Stimulated activated CD8-positive, alpha-beta memory T cell treated with anti-CD3 and anti-CD28 coated beads, Interleukin-7, amount 100 ng/mL, for 4 hours (primary cell): ENCODE measurements around the gene ATP8A2.
"Not testable (repeated sequence)": the region's sequence is repeated elsewhere in the genome, so short reads cannot be mapped to it uniquely, and the experiment has no call there.

Experiments used
- DNase-seq, 2 donors: peaks; one replicate each; pipeline ENCODE4 v3.0.0-alpha.2; 2020; ENCODE audit warnings: low read depth in 2 of 2

Gene ATP8A2

GRCh38 chr13:25462301-25463125 is 90.7 kb downstream of the ATP8A2 start:
- DNase-seq: no peak

- DNase-seq: no peak
Measured at GRCh38 chr13:25463496-25463895, 91.7 kb downstream of the ATP8A2 start.

DNA sequence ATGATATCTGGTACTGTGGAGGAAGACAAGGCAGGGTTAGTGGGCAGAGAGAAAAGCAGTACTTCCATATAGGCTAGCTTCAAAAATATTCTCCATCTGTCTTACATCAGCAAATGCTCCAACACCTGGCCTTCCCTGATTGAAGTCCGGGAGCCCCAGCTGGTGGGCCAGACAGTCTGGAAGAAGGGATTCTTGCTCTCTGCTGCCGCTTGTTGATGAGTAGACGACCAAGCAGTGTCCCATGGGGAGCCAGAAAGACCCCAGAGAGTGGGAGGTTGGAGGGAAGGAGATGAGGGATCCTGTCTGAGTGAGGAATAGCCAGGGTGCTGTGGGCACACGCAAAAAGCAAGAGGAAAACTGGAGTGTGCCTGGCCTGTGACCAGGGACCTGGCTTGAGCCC is 95.1 kb downstream of the ATP8A2 start:
- no peak for DNase-seq

DNA sequence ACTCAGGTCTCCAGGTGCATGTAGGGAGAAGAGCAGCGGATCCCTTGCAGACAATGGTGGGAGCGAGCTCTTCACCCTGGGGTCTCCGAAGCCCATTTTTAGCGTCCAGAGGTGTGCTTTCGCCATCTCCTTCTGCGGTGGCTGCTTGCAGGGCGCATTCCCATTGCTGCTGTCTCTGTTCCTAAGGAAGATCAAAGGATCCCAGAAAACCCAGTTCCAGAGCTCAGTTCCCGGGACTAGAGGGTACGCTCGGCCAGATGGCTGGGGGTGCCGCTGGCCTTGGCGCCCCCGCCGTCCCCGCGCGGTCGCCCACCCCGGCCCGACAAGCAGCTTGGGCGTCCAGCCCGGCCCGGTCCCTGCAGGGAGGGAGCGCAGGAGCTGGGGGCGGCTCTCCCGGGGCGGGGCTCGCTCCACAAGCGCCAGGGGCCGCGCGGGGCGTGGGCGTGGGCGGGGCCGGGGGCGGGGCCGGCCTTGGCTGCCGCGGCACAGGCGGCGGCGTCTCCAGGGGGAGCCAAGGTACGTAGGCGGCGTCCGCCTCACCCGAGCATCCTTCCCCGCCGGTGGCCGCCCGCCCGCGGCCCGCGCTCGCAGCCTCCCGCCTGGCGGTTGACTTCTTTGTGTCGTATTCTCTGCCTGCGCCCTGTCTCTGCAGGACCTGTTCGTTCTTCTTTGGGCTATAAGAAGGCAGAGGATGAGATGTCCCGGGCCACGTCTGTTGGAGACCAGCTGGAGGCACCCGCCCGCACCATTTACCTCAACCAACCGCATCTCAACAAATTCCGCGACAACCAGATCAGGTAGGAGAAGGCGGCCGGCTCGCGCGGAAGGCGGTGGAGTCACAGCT is 96.8 kb downstream of the ATP8A2 start:
- DNase-seq: peak in 1 of 2 donors; percentile 1

DNA sequence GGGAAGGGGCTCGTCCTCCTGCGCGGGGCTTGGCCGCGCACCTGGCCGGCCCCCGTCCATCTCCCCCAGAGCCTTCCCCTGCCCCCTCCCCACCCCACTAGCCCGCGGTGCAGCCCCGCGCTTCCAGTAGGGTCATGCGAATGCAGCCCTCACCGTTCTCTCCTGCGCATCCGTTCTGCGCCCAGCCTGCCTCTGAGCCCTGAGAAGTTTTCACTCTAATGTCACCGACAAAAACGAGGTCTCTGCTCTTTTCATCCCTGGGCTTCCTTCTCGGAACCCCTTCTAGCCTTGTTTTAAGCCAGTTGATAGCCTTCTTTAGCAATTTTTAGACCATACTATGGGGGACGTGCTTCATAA is 97.4 kb downstream of the ATP8A2 start:
- no peak for DNase-seq

GRCh38 chr13:25473864-25474263 is 102.1 kb downstream of the ATP8A2 start:
- DNase-seq: no peak

DNA sequence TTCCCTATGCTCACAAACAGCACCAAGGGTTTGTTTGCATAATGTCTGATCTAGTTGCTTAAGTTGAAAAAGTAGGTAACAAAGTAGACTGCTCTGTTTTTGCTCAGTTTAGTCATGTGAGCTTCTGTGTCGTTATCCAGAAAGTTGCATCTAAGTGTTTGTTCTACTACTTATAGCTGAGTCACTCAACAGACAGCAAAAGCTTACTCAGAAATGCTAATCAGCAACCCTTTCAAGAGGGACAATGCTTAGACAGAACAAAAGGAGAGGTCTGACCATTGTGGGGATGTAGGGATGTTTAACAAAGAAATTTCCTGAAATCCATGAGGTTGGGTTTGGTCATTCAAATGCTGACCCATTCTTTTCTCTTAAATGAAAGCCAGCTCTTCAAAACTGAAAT is 106.4 kb downstream of the ATP8A2 start:
- no peak for DNase-seq

- no peak for DNase-seq
Measured at GRCh38 chr13:25489238-25489637, 117.5 kb downstream of the ATP8A2 start.

GRCh38 chr13:25490236-25490635 is 118.5 kb downstream of the ATP8A2 start:
- no peak for DNase-seq

DNA sequence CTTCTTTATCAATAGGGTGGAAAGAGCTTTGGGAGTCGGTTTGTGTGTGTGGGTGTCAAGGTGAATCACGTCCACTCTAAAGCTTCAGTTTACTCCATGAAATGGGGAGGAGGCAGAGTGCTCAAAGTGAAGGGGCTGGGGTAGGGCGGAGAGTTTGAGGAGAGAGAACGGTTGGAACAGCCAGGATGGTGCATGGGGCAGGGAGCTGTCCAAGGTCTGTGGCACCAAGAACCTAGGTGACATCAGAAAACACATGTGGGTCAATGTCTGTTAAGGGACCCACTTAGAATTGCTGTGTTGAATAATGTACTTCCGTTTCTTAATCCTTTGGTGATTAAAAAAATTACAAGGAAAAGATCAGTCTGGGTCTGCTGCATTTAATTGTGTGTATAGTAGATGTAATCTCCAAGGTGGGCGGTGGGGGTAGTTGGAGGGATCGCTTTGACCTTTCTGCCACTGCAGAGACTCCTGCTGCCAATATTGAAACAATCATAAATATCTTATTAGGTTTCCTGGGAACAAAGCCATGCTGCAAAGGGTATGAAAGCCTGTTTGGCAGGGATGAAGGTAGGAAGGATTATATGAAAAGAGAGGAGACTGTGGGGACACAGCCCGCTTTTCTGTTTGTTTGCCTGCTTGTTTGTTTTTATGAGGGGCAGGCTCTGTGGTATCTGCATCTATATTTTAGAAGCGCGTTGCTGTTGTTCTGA is 122.3 kb downstream of the ATP8A2 start:
- DNase-seq: no peak

- DNase-seq: no peak
Measured at GRCh38 chr13:25494698-25495411, 123.1 kb downstream of the ATP8A2 start.

DNA sequence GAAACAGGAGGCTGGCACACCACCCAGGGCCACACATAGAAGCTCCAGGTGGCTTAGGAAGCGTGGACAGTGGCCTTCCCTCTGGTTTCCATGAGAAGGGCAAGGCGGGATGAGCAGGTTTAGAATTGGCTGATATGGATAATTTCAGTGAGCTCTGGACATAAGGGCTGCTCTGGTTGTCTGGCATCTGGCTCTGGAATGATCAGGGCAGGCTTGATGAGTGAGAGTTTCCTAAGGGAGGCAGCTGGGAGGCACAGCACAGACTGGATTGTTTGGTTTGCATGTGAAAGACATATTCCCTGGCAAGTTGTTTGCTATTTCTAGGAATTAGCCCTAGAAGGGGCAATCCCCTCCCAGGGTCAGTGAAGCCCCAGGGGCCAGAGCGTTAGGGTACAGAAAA is 129.5 kb downstream of the ATP8A2 start:
- no peak for DNase-seq

DNA sequence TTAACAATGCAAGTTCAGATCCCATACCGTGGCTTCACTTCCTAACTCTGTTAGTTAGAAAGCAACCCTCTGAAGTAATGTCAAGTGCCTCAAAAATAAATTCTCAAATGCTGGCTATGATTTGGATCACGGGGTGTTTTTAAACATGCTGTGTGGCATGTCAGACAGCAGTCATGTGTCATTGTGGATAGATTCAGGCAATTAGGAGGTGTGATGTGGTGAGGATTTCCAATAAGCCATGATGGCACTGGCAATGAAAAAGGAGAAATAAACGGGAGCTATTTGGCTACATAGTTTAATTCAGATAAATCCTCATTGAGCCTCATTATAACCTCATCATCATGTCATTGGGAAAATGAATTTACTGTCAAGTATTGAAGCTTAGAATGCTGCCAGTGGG is 130.3 kb downstream of the ATP8A2 start:
- DNase-seq: no peak

DNA sequence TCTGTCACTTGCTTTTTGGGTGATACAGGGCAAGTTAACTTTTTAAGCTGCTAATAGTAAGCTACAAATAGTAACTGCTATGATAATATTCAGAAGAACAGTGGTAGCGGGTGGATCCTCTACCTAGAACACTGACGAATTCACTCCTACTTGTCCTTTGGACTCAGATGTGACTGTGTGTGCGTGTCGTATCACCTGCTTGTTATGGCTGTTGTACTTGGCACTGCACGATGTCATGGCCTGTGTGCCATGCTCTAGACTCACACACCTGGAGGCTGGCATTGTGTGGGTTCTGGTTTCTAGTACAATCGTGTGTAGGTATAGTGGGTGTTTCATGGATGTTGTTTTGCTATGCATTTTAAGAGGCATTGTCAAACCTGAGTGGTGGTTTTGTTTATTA is 130.8 kb downstream of the ATP8A2 start:
- DNase-seq: no peak

DNA sequence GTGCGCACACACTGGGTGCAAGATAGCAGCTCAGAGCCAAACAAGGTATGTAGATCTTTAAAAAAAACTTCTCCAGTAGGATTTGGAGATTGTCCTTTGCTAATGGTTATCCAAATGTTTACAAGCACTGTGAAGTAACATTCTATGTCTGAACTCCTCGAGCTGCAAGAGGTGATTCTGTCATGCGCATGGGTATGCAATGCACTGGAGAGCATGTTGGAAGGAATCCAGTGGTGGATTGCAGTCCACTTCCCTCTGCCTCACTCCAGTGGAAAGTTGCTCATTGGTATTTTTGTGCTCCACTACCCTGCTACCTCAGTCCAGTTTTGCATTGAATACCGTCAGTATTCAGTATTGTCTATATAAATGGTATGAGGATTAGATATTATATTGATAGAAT is 132.1 kb downstream of the ATP8A2 start:
- DNase-seq: no peak

- DNase-seq: no peak
Measured at GRCh38 chr13:25507841-25508240, 136.1 kb downstream of the ATP8A2 start.

DNA sequence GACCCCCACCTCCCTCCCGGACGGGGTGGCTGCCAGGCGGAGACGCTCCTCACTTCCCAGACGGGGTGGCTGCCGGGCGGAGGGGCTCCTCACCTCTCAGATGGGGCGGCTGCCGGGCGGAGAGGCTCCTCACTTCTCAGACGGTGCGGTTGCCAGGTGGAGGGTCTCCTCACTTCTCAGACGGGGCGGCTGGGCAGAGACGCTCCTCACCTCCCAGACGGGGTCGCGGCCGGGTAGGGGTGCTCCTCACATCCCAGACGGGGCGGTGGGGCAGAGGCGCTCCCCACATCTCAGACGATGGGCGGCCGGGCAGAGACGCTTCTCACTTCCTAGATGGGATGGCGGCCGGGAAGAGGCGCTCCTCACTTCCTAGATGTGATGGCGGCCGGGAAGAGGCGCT is 141.3 kb downstream of the ATP8A2 start:
- not testable (repeated sequence) for DNase-seq

GRCh38 chr13:25518441-25518840 is 146.7 kb downstream of the ATP8A2 start:
- no peak for DNase-seq

DNA sequence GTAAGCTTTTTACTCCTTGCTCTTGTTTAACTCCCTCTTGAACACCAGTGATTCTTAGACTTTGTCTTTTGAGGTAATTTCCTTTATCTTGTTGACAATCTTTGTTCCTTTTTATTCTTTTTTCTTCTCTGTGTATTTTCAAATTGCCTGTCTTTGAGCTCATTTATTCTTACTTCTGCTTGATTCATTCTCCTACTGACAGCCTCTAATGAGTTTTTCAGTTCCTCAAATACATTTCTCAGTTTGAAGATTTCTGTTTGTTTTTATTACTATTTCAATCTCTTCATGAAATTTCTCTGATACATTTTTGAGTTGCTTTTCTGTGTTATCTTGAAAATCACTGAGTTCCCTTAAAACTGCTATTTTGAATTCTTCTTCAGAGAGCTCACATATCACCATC is 154.1 kb downstream of the ATP8A2 start:
- DNase-seq: no peak

- no peak for DNase-seq
Measured at GRCh38 chr13:25528266-25528665, 156.5 kb downstream of the ATP8A2 start.

DNA sequence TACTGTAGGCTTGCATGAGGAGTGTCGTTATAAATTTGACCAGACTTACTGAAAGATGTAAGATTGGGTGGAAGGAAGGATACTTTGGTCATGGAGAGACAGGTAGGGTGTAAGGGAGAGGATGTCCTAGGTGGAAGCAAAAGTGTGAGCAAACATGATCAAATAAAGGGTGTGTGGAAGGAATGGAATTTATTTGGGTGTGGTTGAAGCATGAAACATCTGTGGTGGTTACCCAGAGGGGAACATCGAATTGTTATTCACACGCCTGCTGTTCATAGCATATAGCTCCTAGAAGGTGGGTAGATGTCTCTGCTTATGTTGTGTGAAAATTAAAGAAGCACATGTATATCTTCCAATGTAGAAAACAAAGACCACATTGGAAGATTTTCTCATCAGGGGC is 157.7 kb downstream of the ATP8A2 start:
- no peak for DNase-seq

GRCh38 chr13:25538276-25538675 is 166.5 kb downstream of the ATP8A2 start:
- DNase-seq: no peak
